Neural crest cell (in vitro differentiated cells): ENCODE results near the gene LYL1. TPM values are rescaled to one million over a fixed set of nuclear protein-coding genes. Genes with fewer than 3 reads are reported as not detected.

Source experiments
- DNase-seq: peaks from one replicate; pipeline ENCODE4 v3.0.0; 2021; ENCODE audit warnings: low read depth, mixed read lengths, low spot score
- H3K27ac Mint-ChIP-seq: one replicate; pipeline ENCODE4 v1.8.0; 2021; ENCODE audit warnings: mild to moderate bottlenecking, mixed read lengths; ENCODE audit not compliant: unreplicated experiment
- H3K27me3 Mint-ChIP-seq: 2 replicates; pipeline ENCODE4 v1.8.0; 2021; ENCODE audit warnings: low read depth, mild to moderate bottlenecking, mixed read lengths
- H3K36me3 Mint-ChIP-seq: 2 replicates; pipeline ENCODE4 v1.8.0; 2021; ENCODE audit warnings: low read depth, mild to moderate bottlenecking, mixed read lengths
- H3K4me1 Mint-ChIP-seq: 2 replicates; pipeline ENCODE4 v1.8.0; 2021; ENCODE audit warnings: mixed read lengths
- H3K4me3 Mint-ChIP-seq: one replicate; pipeline ENCODE4 v1.8.0; 2021; ENCODE audit warnings: mild to moderate bottlenecking, mixed read lengths
- H3K9me3 Mint-ChIP-seq: 2 replicates; pipeline ENCODE4 v1.8.0; 2021; ENCODE audit warnings: mixed read lengths
- total RNA-seq: library from RNA; stranded (reverse); gene quantifications from 2 replicates; pipeline ENCODE4 v1.2.1, GENCODE V29; 2021
- TF ChIP-seq, protein P1 (sequence below): fragments of 200-600 bp; sonication (generic); conservative IDR thresholded peaks from 2 replicates; pipeline ENCODE4 v1.5.0; 2021; ENCODE audit warnings: antibody characterized with exemption, mild to moderate bottlenecking

LYL1 gene
- total RNA-seq, 1 donor from 2014 or later = 0.30 TPM

DNA sequence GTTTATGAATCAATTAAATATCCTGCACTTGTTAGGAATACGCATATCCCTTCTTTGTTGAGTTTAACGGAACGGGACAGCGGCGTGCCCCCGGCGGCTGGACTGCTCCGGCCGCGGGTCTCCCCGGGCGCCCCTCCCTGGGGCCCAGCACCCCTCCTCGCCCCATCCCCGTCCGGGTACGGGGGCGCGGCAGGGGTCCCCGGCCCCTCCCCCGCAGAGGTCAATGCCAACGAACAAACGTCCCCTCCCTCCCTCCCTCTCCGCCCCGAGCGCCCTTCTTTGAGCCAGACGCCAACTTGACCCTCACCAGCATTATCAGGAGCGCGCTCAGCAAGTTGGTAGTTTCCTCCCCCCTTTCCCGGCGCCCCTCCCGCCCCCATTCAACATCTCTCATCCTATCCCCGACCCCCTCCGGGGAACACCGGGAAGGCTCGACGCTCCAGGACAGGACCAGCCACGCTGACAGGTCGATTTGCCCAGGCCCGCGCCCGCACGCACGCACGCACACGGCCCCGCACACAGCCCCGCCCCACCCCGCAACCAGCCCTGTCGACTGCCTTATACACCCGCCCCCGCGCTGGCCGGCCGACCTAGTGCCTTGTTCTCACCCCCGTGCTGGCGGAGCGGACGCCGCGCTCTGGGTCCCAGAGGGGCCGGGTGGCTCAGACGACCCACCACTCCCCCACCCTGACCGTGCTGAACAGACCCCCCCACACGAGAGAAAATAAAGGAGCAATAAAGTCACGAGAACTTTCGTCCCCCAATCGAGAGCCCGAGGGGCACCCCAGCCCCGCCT, 5.0 kb downstream of the LYL1 start:
- Mint-ChIP-seq H3K27ac (no peak overlapping the region), H3K4me3 (no peak overlapping the region), H3K9me3 (no peaks in the 10 kb centered on the region), H3K36me3 (peaks cover 4% of the 10 kb centered on the region), H3K4me1 (peaks cover 22% of the 10 kb centered on the region), H3K27me3 (peaks cover 94% of the 10 kb centered on the region)
- TF ChIP-seq, protein P1, sequence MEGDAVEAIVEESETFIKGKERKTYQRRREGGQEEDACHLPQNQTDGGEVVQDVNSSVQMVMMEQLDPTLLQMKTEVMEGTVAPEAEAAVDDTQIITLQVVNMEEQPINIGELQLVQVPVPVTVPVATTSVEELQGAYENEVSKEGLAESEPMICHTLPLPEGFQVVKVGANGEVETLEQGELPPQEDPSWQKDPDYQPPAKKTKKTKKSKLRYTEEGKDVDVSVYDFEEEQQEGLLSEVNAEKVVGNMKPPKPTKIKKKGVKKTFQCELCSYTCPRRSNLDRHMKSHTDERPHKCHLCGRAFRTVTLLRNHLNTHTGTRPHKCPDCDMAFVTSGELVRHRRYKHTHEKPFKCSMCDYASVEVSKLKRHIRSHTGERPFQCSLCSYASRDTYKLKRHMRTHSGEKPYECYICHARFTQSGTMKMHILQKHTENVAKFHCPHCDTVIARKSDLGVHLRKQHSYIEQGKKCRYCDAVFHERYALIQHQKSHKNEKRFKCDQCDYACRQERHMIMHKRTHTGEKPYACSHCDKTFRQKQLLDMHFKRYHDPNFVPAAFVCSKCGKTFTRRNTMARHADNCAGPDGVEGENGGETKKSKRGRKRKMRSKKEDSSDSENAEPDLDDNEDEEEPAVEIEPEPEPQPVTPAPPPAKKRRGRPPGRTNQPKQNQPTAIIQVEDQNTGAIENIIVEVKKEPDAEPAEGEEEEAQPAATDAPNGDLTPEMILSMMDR = no peak
- no peak for DNase-seq

DNA sequence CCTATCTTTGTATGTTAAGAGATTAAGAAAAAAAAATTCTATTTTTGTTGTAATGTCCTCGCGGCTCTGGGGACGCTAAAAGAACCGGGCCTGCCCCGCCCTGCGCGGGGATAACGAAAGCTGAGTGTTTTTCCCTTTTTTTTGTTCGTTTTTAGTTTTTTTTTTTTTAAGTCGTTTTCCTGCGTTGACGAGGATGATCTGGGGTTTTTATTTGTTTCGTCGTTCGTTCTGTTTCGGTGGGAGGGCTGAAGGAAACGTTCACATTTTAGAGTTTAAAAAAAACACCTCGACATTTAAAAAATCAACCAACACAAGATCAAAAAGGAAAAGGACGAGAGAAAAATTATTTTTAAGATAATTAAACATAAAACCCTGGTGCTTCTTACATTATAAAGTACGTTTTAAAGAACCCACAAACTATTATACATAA, 5.6 kb downstream of the LYL1 start:
- Mint-ChIP-seq H3K9me3 (no peaks in the 10 kb centered on the region), H3K4me3 (no peak overlapping the region), H3K36me3 (peaks cover 4% of the 10 kb centered on the region), H3K27ac (no peak overlapping the region), H3K27me3 (peaks cover 92% of the 10 kb centered on the region), H3K4me1 (peaks cover 25% of the 10 kb centered on the region)
- DNase-seq = no peak
- TF ChIP-seq, protein P1 = no peak

DNA sequence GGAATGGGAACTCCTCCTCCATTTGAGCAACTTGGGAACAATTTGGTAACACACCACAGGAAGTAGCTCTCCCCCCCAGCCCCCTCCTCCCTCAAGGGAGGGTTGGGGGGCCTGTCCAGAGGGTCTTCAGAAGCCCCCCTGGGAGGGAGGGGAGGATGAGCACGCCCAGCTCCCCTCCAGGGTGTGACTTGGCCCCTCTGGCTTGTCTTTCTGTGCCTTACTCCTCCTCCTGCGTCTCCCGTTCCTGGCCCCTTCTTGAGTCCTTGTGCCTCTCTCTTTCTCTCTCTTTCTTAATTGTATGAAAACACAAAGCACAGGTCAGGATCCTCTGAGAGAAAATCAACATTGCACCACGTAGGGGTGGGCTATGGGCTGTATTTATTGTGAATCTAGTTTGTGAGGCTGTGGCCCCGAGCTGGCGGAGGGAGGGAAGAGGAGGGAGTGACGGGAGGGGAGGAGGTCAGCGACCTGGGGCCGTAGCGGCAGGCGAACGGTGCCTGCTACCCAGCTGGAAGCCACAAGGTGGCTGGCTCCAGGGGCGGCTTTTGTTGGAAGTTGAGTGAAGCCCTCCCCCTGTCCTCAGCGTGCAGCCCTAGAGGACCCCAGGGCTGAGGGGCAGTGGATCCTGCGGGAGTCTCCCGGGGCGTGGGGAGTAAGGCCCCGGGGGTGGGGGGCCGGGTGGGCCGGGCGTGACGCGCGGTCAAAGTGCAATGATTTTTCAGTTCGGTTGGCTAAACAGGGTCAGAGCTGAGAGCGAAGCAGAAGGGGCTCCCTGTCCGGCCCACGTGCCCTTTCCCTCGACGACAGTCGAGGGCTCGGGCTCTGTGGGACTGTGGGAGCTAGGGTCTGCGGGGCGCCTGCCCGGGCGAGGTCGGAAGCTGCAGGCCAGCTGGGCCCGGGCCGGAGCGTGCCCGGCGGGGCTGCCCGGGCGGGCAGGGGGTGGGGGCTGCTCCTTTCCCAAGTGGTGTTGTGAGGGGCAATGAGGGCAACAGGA, 6.4 kb downstream of the LYL1 start:
- H3K4me3 Mint-ChIP-seq = peak overlapping the region; percentile 48
- no peaks in the 10 kb centered on the region for H3K9me3 Mint-ChIP-seq
- H3K27me3 Mint-ChIP-seq = peaks cover 92% of the 10 kb centered on the region
- TF ChIP-seq, protein P1 = peak; percentile 49
- H3K4me1 Mint-ChIP-seq = peaks cover 30% of the 10 kb centered on the region
- DNase-seq = no peak
- no peak overlapping the region for H3K27ac Mint-ChIP-seq
- H3K36me3 Mint-ChIP-seq = peaks cover 4% of the 10 kb centered on the region

DNA sequence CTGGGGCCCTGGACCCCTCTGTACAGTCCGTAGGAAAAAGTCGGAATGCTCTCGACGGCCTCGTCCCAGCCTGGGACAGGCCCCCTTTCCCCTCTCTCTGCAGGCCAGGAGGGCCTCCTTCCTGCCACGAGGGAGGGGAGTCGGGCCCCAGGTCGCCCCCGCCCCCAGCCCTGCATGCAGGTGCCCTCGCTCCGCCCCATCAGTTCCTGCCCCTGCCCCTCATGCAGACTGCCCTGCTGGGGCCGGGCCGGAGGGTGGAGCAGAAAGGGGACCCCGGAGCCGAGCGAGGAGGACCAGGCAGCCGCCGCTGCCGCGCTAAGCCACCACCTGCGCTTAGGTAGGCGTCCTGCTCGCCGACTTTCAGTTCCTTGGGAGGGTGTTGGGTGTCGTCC, 7.3 kb downstream of the LYL1 start:
- peaks cover 30% of the 10 kb centered on the region for H3K4me1 Mint-ChIP-seq
- H3K27ac Mint-ChIP-seq = no peak overlapping the region
- H3K9me3 Mint-ChIP-seq = no peaks in the 10 kb centered on the region
- peaks cover 4% of the 10 kb centered on the region for H3K36me3 Mint-ChIP-seq
- H3K4me3 Mint-ChIP-seq = no peak overlapping the region
- peaks cover 94% of the 10 kb centered on the region for H3K27me3 Mint-ChIP-seq
- no peak for DNase-seq
- TF ChIP-seq, protein P1 = no peak

- Mint-ChIP-seq H3K9me3 (no peaks in the 10 kb centered on the region), H3K36me3 (no peaks in the 10 kb centered on the region), H3K4me3 (peak overlapping the region; percentile 56), H3K4me1 (peaks cover 26% of the 10 kb centered on the region), H3K27me3 (peaks cover 94% of the 10 kb centered on the region), H3K27ac (no peak overlapping the region)
- TF ChIP-seq, protein P1 = no peak
- no peak for DNase-seq
Observed at GRCh38 chr19:13094771-13095392, 7.8 kb downstream of the LYL1 start.
